ENCODE measurements around the gene ASMTL.
"Not testable (repeated sequence)": the region's sequence is repeated elsewhere in the genome, so short reads cannot be mapped to it uniquely, and the experiment has no call there.

Gene ASMTL

DNA sequence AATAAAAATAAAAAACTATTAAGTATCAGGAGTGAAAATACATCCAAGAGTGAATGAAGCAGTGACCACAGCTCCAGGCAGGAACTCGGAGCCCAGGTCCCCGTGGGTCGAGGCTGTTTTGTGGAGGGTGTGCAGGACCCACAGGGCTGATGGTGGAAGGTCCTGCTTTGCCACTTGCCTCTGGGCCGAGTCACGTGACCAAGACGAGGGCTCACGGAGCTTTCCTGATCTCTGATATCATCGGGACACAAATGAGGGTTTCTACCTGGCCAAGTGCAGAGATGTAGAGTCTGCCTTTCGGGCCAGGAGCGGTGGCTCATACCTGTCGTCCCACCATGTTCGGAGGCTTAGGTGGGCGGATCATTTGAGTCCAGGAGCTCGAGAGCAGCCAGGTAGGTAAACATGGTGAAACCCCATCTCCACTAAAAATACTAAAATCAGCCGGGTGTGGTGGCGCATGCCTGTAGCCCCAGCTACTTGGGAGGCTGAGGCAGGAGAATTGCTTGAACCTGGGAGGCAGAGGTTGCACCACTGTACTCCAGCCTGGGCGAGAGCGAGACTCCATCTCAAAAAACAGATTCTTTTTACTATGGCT lies 68.0 kb downstream of the ASMTL start:
- DNase-seq (ENCODE audit: low read depth, low spot score), result no peak
- no peak overlapping the region for H3K4me3 ChIP-seq (ENCODE audit: low read length)

DNA sequence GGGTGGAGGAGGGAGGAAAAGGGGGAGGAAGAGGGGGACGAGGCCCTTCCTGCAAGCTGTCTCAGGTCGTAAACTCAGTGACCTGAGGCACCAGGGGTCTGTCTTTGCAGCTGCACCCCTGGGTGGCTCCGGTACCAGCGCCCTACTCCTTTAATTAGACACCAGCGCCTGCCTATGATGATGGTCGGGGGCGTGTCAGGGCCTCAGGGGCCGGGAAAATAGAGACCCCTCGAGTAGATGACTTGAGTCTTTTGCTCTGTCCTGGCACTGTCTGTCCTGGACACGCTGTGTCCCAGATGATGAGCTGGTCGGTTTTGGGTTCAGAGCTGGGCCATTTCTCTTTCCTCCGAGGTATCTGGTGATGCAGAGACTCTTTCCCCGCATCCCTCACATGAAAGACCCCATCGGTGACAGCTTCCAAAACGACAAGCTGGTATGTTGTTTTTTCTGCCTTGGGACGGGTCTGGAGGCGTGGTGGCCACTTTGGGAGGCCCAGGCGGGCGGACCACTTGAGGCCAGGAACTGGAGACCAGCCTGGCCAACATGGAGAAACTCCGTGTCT lies 72.0 kb downstream of the ASMTL start:
- DNase-seq (ENCODE audit: low read depth, low spot score), result no peak
- H3K4me3 ChIP-seq (ENCODE audit: low read length), result no peak overlapping the region

DNA sequence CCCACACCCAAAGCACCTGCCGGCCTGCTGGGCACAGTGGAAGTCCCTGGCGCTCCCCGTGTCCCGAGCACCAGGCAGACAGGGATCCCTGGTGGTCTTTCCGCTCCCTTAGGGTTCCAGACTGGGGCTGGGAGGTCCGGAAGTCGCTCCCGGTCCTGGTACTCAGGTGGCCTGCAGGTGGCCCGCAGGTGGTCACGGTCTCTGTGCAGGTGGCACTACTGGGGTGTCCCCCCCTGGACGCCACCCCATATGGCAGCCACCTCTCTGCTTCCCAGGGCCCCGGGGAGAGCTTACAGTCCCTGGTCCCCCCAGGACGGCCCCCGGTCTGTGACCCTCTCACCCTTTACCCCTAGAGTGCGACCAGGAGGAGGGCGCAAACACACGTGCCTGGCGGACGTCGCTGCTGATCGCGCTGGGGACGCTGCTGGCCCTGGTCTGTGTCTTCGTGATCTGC lies 74.4 kb downstream of the ASMTL start:
- no peak overlapping the region for H3K4me3 ChIP-seq (ENCODE audit: low read length)
- DNase-seq (ENCODE audit: low read depth, low spot score), result no peak

DNA sequence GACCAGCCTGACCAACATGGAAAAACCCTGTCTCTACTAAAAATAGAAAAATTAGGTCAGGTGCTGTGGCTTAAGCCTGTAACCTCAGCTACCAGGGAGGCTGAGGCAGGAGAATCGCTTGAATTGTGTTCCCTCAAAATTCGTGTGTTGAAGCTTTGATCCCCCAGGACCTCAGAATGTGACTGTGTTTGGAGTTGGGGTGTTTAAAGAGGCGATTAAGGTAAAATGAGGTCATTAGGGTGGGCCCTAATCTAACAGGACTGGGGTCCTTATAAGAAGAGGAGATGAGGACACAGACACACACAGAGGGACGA lies 84.4 kb downstream of the ASMTL start:
- no peak for DNase-seq (ENCODE audit: low read depth, low spot score)
- no peak overlapping the region for H3K4me3 ChIP-seq (ENCODE audit: low read length)

DNA sequence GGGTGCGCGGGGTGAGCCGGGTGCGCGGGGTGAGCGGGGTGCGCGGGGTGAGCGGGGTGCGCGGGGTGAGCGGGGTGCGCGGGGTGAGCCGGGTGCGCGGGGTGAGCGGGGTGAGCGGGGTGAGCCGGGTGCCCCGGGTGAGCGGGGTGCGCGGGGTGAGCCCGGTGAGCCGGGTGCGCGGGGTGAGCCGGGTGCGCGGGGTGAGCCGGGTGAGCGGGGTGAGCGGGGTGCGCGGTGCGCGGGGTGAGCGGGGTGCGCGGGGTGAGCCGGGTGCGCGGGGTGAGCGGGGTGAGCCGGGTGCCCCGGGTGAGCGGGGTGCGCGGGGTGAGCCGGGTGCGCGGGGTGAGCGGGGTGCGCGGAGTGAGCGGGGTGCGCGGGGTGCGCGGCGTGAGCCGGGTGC lies 86.3 kb downstream of the ASMTL start:
- not testable (repeated sequence) for H3K4me3 ChIP-seq (ENCODE audit: low read length); DNase-seq (ENCODE audit: low read depth, low spot score)

DNA sequence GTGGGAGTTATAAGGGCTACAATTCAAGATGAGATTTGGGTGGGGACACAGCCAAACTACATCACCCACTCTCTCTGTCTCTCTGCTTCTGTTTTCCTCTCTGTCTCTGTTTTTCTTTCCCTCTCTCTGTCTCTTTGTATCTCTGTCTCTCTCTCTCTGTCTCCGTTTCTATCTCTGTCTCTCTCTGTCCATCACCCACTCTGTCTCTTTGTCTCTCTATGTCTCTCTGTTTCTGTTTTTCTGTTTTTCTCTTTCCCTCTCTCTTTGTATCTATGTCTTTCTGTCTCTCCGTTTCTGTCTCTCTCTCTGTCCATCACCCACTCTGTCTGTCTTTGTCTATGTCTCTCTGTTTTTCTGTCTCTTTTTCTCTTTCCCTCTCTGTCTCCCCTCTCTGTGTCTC lies 90.8 kb downstream of the ASMTL start:
- no peak for DNase-seq (ENCODE audit: low read depth, low spot score)
- H3K4me3 ChIP-seq (ENCODE audit: low read length), result no peak overlapping the region

DNA sequence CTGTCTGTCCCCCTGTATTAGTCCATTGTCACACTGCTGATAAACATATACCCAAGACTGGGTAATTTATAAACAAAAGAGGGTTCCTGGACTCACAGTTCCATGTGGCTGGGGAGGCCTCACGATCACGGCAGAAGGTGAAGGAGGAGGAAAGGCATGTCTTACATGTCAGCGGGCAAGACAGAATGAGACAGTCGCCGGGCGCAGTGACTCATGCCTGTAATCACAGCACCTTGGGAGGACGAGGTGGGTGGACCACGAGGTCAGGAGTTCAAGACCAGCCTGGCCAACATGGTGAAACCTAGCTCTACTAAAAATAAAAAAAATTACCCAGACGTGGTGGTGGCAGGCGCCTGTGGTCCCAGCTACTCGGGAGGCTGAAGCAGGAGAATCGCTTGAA lies 91.4 kb downstream of the ASMTL start:
- no peak overlapping the region for H3K4me3 ChIP-seq (ENCODE audit: low read length)
- no peak for DNase-seq (ENCODE audit: low read depth, low spot score)

DNA sequence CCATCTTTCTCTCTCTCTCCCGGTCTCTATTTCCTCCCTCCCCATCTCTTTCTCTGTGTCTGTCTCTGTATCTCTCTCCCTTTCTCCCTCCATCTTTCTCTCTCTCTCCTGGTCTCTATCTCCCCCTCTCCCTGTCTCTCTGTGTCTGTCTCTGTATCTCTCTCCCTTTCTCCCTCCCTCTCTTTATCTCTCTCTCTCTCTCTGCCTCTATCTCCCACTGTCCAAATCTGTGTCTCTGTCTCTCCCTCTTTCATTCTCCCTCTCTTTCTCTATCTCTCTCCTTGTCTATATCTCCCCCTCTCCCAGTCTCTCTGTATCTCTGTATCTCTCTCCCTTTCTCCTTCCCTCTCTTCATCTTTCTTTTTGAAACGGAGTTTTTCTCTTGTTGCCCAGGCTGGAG lies 92.5 kb downstream of the ASMTL start:
- DNase-seq (ENCODE audit: low read depth, low spot score), result no peak
- H3K4me3 ChIP-seq (ENCODE audit: low read length), result no peak overlapping the region

DNA sequence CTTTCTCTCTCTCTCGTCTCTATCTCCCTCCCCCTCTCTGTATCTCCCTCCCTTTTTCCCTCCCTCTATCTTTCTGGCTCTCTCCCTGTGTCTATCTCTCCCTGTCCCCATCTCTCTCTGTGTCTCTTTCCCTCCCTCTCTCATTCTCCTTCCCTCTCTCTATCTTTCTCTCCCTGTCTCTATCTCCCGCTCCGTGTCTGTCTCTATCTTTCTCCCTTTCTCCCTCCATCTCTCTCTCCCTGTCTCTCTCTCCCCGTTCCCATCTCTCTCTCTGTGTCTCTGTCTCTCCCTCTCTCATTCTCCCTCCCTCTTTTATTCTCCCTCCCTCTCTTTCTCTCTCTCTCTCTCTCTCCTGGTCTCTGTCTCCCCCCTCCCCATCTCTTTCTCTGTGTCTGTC lies 93.2 kb downstream of the ASMTL start:
- no peak for DNase-seq (ENCODE audit: low read depth, low spot score)
- H3K4me3 ChIP-seq (ENCODE audit: low read length), result no peak overlapping the region

DNA sequence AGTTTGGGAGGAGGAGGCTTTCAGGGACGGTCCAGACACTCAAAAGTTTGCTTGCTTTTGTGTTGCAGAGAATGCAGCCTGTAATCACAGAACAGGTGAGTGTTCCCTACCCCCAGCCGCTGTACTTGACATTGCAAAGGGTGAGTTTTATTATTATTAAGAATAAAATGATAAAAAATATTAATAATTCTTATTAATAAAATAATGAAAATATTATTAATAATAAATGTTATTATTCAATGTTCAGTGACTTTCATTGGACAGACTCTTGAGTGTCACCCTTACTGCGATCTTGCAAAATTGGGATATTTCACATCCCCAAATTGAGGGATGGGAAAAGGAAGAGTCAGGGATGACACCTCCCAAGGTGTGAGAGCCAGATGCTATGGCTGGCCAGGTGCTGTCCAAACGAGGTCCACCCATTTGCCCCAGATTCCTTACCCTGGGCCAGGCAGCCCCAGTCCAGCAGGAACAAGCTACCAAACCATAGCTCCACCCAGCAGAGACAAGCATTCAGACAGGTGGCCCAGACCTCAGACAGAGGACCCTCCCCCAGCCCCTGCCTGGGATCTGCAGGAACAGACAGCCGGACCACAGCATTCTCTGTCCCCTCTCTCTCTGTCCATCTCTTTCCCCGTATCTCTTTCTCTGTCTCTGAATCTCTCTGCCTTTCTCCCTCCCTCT lies 93.8 kb downstream of the ASMTL start:
- no peak overlapping the region for H3K4me3 ChIP-seq (ENCODE audit: low read length)
- no peak for DNase-seq (ENCODE audit: low read depth, low spot score)

DNA sequence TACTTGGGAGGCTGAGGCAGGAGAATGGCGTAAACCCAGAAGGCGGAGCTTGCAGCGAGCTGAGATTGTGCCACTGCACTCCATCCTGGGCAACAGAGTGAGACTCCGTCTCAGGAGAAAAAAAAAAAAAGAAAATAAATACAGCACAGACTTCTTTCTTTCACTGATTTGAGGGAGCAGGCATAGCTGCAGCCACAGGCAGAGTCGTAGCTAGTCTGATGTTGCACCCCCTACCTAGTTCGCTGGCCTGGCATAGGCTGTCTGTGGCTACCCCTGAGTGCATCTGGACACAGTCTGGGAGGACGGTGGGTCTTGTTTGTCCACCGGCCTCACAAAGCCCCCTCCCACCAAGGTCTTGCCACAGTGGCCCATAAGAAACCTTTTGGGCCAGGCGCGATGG lies 94.7 kb downstream of the ASMTL start:
- H3K4me3 ChIP-seq (ENCODE audit: low read length), result no peak overlapping the region
- DNase-seq (ENCODE audit: low read depth, low spot score), result no peak

DNA sequence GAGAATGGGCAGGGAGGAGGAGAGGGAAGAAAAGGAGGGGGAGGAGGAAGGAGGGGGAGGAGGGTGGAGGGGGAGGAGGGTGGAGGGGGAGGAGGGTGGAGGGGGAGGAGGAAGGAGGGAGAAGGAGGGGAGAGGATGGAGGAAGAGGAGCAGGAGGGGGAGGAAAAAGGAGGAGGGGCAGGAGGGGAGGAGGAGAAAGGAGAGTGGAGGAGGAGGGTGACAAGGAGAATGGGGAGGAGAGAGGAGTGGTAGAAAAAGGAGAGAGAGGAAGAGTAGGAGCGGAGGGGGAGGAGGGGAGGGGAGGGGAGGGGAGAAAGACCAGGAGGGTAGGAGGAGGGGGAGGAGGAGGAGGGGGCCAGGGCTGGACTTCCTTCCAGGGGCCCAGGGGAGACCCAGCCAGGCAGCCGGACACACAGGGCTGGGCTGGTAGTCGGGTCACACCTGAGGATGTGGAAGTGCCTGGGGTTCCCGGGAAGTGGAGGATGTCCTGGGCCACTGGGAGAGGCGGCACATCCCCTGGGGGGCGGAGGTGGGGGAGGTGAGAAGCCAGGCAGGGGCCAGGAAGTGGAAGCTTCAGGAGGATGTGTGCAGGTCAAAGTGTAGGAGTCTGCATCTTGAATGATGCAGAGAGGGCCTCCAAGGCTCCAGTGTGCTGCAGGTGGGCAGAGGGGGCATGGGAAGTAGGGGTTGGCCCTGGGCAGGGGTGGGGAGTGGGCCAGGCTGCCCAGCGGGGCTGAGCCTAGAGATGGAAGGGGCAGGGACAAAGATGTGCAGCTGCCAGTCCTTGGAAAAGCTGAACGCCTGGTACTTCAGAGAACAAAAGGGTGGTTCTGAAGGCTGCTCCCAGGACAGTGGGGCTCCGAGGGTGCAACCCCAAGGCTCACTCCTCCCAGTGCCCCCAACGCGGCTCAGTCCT lies 97.3 kb downstream of the ASMTL start:
- H3K4me3 ChIP-seq (ENCODE audit: low read length), result no peak overlapping the region
- peak; percentile 11 for DNase-seq (ENCODE audit: low read depth, low spot score)

DNA sequence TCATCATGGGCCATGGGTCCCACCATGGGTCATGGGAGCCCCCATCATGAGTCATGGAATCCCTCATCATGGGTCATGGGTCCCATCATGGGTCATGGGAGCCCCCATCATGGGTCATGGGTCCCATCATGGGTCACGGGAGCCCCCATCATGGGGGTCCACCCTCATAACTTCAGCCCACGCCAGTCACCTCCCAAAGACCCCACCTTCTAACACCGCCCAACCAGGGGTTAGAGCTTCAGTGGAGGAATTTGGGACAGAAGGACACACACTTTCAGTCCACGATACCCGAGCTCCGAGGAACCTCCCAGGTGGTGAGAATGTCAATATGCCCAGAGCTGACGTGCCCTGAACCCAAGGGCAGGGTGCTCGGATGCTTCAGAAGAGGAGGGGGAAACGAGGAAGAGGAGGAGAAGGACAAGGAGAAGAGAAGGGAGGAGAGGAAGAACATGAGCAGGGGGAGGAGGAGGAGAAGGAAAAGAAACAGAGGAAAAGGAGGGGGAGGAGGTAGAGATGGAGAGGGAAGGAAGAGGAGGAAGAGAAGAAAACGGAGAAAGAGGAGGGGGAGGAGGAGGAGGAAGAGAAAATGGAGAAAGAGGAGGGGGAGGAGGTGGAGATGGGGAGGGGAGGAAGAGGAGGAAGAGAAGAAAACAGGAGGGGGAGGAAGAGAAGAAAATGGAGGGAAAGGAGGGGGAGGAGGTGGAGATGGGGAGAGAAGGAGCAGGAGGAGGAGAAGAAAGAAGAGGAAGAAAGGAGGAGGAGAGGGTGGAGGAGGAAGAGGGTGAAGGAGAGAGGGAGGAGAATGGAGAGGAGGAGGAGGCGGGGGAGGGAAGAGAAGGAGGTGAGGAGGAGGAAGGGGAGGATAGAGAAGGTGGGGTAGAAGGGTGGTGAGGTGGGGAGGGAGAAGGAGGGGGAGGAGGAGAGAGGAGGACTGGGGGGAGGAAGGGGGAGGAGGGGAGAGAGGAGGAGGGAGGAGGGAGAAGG lies 98.4 kb downstream of the ASMTL start:
- H3K4me3 ChIP-seq (ENCODE audit: low read length), result no peak overlapping the region
- DNase-seq (ENCODE audit: low read depth, low spot score), result no peak

Data from Jurkat, Clone E6-1 (cell line).